B cell (primary cell): ENCODE measurements around the gene SMIM17. TPM values are rescaled to one million over a fixed set of nuclear protein-coding genes. Genes with fewer than 3 reads are reported as not detected.
A peak's percentile ranks its signal among the peaks of the same experiment; 100 is the strongest.

Source experiments
- ATAC-seq: fragments of 200-7000 bp; cut with Tn5 transposase; one replicate; pipeline ENCODE4 v1.10.0; 2021; ENCODE audit warnings: low read depth, mild to moderate bottlenecking, moderate number of reproducible peaks, moderate library complexity
- CTCF ChIA-PET: fragments of 350-600 bp; sonication (Branson Sonifier 250); formaldehyde crosslinking; loops from one replicate; lab custom pipeline; 2021; ENCODE audit warnings: antibody characterized with exemption, inconsistent platforms; lab: Charles Lee
- POLR2A ChIA-PET: fragments of 350-600 bp; sonication (Branson Sonifier 250); formaldehyde crosslinking; loops from one replicate; lab custom pipeline; 2021; ENCODE audit warnings: antibody characterized with exemption; lab: Charles Lee
- DNase-seq: peaks from one replicate; pipeline ENCODE4 v3.0.0; 2013
- H2AFZ ChIP-seq: 2 replicates; pipeline ENCODE4 v1.6.1; 2012; ENCODE audit warnings: mild to moderate bottlenecking, low read depth, low read length; ENCODE audit not compliant: insufficient read depth, poor library complexity, severe bottlenecking
- H3K27ac ChIP-seq, 2 donors: 1 replicate in 1 of 2; 2 replicates in 1 of 2; pipeline ENCODE4 v1.5.1; 2012 to 2013; ENCODE audit warnings: low read length in 2 of 2, mild to moderate bottlenecking in 2 of 2, moderate library complexity in 1 of 2
- H3K27me3 ChIP-seq, 4 experiments: fragments of 200-600 bp in 1 of 4; sonication (generic) in 1 of 4; replicated peaks in 1 of 4; 1 replicate in 2 of 4; 2 replicates in 2 of 4; pipeline versions ENCODE4 v1.6.1 to v1.7.0; 2013 to 2016; ENCODE audit warnings: low read length in 3 of 4, mild to moderate bottlenecking in 2 of 4, mixed read lengths in 1 of 4, moderate library complexity in 1 of 4; ENCODE audit not compliant: insufficient read depth in 4 of 4, control insufficient read depth in 3 of 4; ENCODE audit errors: control extremely low read depth in 1 of 4
- H3K36me3 ChIP-seq, 2 experiments: replicated peaks in 1 of 2; 1 replicate in 1 of 2; 2 replicates in 1 of 2; pipeline versions ENCODE4 v1.6.1 to v1.7.1; 2013; ENCODE audit warnings: low read length in 1 of 2; ENCODE audit not compliant: insufficient read depth in 2 of 2, control insufficient read depth in 1 of 2; ENCODE audit errors: control extremely low read depth in 1 of 2, extremely low read depth in 1 of 2
- H3K4me1 ChIP-seq, 2 donors: fragments of 200-600 bp in 1 of 2; sonication (generic) in 1 of 2; 1 replicate in 1 of 2; 2 replicates in 1 of 2; pipeline versions ENCODE4 v1.5.1 to v1.6.1; 2013 to 2017; ENCODE audit warnings: low read length in 2 of 2; ENCODE audit not compliant: control insufficient read depth in 2 of 2, insufficient read depth in 2 of 2
- H3K4me2 ChIP-seq: replicated peaks from 2 replicates; pipeline ENCODE3; 2012; ENCODE audit warnings: mild to moderate bottlenecking, low read depth, low read length; ENCODE audit not compliant: poor library complexity, severe bottlenecking
- H3K4me3 ChIP-seq, 5 experiments: fragments of 200-600 bp in 1 of 5; sonication (generic) in 1 of 5; 1 replicate in 3 of 5; 2 replicates in 2 of 5; pipeline versions ENCODE4 v1.5.1 to v1.7.0; 2011 to 2016; ENCODE audit warnings: low read length in 4 of 5, mild to moderate bottlenecking in 4 of 5, low read depth in 2 of 5, control low read depth in 1 of 5, moderate library complexity in 1 of 5; ENCODE audit not compliant: insufficient read depth in 1 of 5; ENCODE audit errors: control extremely low read depth in 1 of 5, extremely low read depth in 1 of 5
- H3K79me2 ChIP-seq: fragments of 200-600 bp; sonication (generic); one replicate; pipeline ENCODE4 v1.6.0; 2016; ENCODE audit warnings: low read length; ENCODE audit not compliant: control insufficient read depth, insufficient read depth
- H3K9ac ChIP-seq: fragments of 200-600 bp; sonication (generic); 2 replicates; pipeline ENCODE4 v1.6.1; 2017; ENCODE audit warnings: mild to moderate bottlenecking, low read length, moderate library complexity
- H3K9me3 ChIP-seq, 3 donors: one replicate each; pipeline versions ENCODE4 v1.6.1 to v1.7.1; 2013; ENCODE audit warnings: low read length in 2 of 3; ENCODE audit not compliant: control insufficient read depth in 2 of 3, insufficient read depth in 1 of 3; ENCODE audit errors: control extremely low read depth in 1 of 3
- H4K20me1 ChIP-seq: 2 replicates; pipeline ENCODE4 v1.6.0; 2012; ENCODE audit warnings: mild to moderate bottlenecking, low read length; ENCODE audit not compliant: insufficient read depth, control insufficient read depth, poor library complexity, severe bottlenecking
- H3K27ac Mint-ChIP-seq: one replicate; pipeline ENCODE4 v1.8.0; 2021; ENCODE audit warnings: mixed read lengths
- H3K27me3 Mint-ChIP-seq: one replicate; pipeline ENCODE4 v1.8.0; 2021; ENCODE audit warnings: mixed read lengths
- H3K4me1 Mint-ChIP-seq: one replicate; pipeline ENCODE4 v1.8.0; 2021; ENCODE audit warnings: mixed read lengths
- H3K4me3 Mint-ChIP-seq: one replicate; pipeline ENCODE4 v1.8.0; 2021; ENCODE audit warnings: mixed read lengths
- H3K9me3 Mint-ChIP-seq: one replicate; pipeline ENCODE4 v1.8.0; 2022; ENCODE audit warnings: mixed read lengths; ENCODE audit not compliant: insufficient read depth
- EZH2 ChIP-seq: IDR thresholded peaks from 2 replicates; pipeline ENCODE4 v1.6.1; 2012; ENCODE audit warnings: borderline replicate concordance, low read depth, mild to moderate bottlenecking, moderate library complexity, low read length; ENCODE audit not compliant: insufficient read depth, poor library complexity, severe bottlenecking
- whole genome bisulfite sequencing: methylation state at CpG from one replicate; pipeline ENCODE4 v1.1.5; 2013; ENCODE audit warnings: missing lambda C conversion rate; ENCODE audit not compliant: insufficient coverage; 5-methylcytosine and 5-hydroxymethylcytosine counted together
- intact Hi-C: fragments of 100-400 bp; cut with micrococcal nuclease; formaldehyde crosslinking; loops from one replicate; pipeline ENCODE4 v1.10.0; 2022
- polyA minus RNA-seq: library from RNA; depleted of rRNA, polyadenylated mRNA; stranded (reverse); fragments of >200 nt; gene quantifications from 2 replicates; pipeline ENCODE4 v1.2.3, GENCODE V29; 2012
- polyA plus RNA-seq: library from polyadenylated mRNA; depleted of rRNA; stranded (reverse); fragments of >200 nt; gene quantifications from 2 replicates; pipeline ENCODE4 v1.2.3, GENCODE V29; 2012
- total RNA-seq, 2 donors: library from RNA; stranded (reverse); fragments of 120-200 nt in 1 of 2; gene quantifications; 1 replicate in 1 of 2; 2 replicates in 1 of 2; pipeline versions ENCODE4 v1.2.3 to v1.2.4, GENCODE V29; 2013 to 2022
- TF ChIP-seq, protein P1 (sequence below): fragments of 200-600 bp; IDR thresholded peaks from one replicate; pipeline ENCODE4 v1.8.0; 2022; ENCODE audit warnings: antibody characterized with exemption, mild to moderate bottlenecking

The SMIM17 gene
- not detected in 2 replicates for total RNA-seq
- 0.05 TPM for total RNA-seq (2013)
- not detected in 2 replicates for polyA plus RNA-seq
- polyA minus RNA-seq = not detected in 2 replicates

DNA sequence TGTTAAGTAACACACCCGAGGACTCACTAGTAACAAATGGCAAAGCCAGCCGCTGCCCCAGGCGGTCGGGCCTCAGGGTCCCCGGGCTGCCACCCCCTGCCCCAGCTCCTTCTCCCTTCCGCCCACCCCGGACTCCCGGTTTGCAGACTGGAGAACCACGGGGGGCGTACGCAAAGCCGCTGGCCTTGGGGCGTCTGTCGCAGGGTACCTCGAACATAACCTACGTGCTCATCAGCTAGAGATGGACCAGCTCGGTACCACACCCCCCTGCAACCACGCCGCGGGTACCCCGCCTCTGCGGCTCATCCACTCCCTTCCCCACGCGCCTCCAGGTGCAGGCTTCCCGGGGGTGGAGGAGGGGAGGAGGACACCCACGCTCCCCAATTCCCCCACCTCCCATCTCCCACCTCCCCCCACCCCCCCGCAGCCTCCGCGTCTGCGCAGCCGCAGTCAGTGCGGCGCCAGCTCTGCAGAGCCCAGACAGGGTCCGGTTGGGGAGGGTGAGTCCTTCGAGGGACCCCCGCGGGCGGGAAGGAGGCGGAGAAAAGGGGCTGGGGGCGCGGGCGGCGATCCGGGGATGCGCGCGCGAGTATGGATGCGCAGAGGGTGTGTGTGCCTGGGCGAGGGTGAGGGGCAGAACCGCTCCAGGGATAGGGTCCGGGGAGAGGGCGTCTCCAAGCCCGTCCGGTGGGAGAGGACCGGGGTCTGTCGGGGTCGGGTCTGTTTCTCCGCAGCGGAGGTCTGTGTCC lies at the start of gene SMIM17:
SMIM17 (plus strand) TSS at position 449 of the 749 bp plus-strand sequence. CDS start 2,509 bp downstream, outside the sequence.
- Mint-ChIP-seq H3K4me1 (no peaks in the 10 kb centered on the region), H3K27ac (no peak within 1 kb of the TSS), H3K27me3 (peaks cover 27% of the 10 kb centered on the region), H3K9me3 (peaks cover 14% of the 10 kb centered on the region), H3K4me3 (no peak within 1 kb of the TSS)
- no peak for DNase-seq
- intact Hi-C loops = no loop called here
- Histone ChIP-seq H3K27ac (no peak within 1 kb of the TSS), H3K79me2 (no peaks in the 10 kb centered on the region), H4K20me1 (no peaks in the 10 kb centered on the region), H3K27me3 (peaks cover 0 to 23% (median 0%) of the 10 kb centered on the region in 4 experiments), H3K36me3 (no peaks in the 10 kb centered on the region), H3K4me1 (no peaks in the 10 kb centered on the region), H3K4me2 (no peak within 1 kb of the TSS), H3K9me3 (peaks cover 2 to 60% (median 25%) of the 10 kb centered on the region in 3 donors), H3K9ac (no peak within 1 kb of the TSS), H3K4me3 (no peak within 1 kb of the TSS), H2AFZ (no peak within 1 kb of the TSS)
- POLR2A ChIA-PET = no interaction called here
- no peak for TF ChIP-seq EZH2
- TF ChIP-seq, protein P1, sequence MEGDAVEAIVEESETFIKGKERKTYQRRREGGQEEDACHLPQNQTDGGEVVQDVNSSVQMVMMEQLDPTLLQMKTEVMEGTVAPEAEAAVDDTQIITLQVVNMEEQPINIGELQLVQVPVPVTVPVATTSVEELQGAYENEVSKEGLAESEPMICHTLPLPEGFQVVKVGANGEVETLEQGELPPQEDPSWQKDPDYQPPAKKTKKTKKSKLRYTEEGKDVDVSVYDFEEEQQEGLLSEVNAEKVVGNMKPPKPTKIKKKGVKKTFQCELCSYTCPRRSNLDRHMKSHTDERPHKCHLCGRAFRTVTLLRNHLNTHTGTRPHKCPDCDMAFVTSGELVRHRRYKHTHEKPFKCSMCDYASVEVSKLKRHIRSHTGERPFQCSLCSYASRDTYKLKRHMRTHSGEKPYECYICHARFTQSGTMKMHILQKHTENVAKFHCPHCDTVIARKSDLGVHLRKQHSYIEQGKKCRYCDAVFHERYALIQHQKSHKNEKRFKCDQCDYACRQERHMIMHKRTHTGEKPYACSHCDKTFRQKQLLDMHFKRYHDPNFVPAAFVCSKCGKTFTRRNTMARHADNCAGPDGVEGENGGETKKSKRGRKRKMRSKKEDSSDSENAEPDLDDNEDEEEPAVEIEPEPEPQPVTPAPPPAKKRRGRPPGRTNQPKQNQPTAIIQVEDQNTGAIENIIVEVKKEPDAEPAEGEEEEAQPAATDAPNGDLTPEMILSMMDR = no peak
- CTCF ChIA-PET = no interaction called here
- no peak for ATAC-seq
- WGBS = 23% methylated on average over 41 of the region's 60 CpGs

GRCh38 chr19:56594446-56594782 lies 48.5 kb upstream of the SMIM17 start:
- POLR2A ChIA-PET = interaction anchor here (1.0 to 1.2 kb wide), 2 partner anchors 55 to 201 kb away, joined by 8 to 19 read pairs; partner anchors contain the start of genes ZFP28 and ZNF582
- 79% methylated on average over 4 of the region's 4 CpGs for WGBS
- Histone ChIP-seq H3K27me3 (peaks cover 0 to 7% (median 0%) of the 10 kb centered on the region in 4 experiments), H3K4me1 (peaks cover 11 to 20% of the 10 kb centered on the region in 2 donors), H2AFZ (peak overlapping the region; percentile 100), H3K27ac (peak overlapping the region in 1 of 2 donors; percentile 88), H3K36me3 (no peaks in the 10 kb centered on the region), H3K4me2 (peak overlapping the region; percentile 96), H4K20me1 (no peaks in the 10 kb centered on the region), H3K79me2 (peaks cover 39% of the 10 kb centered on the region), H3K4me3 (peak overlapping the region in 3 of 5 experiments; percentile 68 to 88 (median 81)), H3K9me3 (peaks cover 0 to 23% (median 1%) of the 10 kb centered on the region in 3 donors), H3K9ac (peak overlapping the region; percentile 91)
- H3K27me3 Mint-ChIP-seq = no peaks in the 10 kb centered on the region
- TF ChIP-seq, protein P1 = no peak
- TF ChIP-seq EZH2 = no peak
- H3K27ac Mint-ChIP-seq = peak overlapping the region; percentile 76
- peaks cover 5% of the 10 kb centered on the region for H3K9me3 Mint-ChIP-seq
- intact Hi-C loops = loop anchor here (10.0 kb wide), 1 partner anchor 50 kb away; no protein-coding TSS in a partner anchor
- DNase-seq (no peak), ATAC-seq (no peak)
- peaks cover 19% of the 10 kb centered on the region for H3K4me1 Mint-ChIP-seq
- CTCF ChIA-PET = no interaction called here
- H3K4me3 Mint-ChIP-seq = peak overlapping the region; percentile 93
